Myocyte (in vitro differentiated cells): Measurements from ENCODE around the gene PTTG1IP. TPM values are rescaled to one million over a fixed set of nuclear protein-coding genes. Genes with fewer than 3 reads are reported as not detected.
"Not testable (repeated sequence)": the region's sequence is repeated elsewhere in the genome, so short reads cannot be mapped to it uniquely, and the experiment has no call there.

Experiments
- DNase-seq: peaks from one replicate; pipeline ENCODE4 v3.0.0-alpha.2; 2012; ENCODE audit warnings: low read depth
- total RNA-seq: library from RNA; depleted of rRNA; stranded (reverse); fragments of >200 nt; gene quantifications from 2 replicates; pipeline ENCODE4 v1.2.3, GENCODE V29; 2014

Gene PTTG1IP
- total RNA-seq, 1 donor from 2014 or later, result 246 TPM

DNA sequence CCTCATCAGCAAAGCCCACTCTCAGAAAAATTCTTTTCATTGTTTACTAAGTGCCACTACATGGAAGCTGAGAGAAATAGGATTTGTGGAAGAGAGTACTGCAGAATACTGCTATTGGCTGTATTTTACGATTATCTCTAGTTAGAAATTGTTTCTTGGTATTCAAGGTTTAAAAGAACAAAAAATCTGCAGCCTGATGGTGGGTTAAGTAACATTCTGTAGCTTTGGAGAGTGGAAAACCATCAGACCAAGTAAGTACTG, 27.3 kb downstream of the PTTG1IP start:
- no peak for DNase-seq

DNA sequence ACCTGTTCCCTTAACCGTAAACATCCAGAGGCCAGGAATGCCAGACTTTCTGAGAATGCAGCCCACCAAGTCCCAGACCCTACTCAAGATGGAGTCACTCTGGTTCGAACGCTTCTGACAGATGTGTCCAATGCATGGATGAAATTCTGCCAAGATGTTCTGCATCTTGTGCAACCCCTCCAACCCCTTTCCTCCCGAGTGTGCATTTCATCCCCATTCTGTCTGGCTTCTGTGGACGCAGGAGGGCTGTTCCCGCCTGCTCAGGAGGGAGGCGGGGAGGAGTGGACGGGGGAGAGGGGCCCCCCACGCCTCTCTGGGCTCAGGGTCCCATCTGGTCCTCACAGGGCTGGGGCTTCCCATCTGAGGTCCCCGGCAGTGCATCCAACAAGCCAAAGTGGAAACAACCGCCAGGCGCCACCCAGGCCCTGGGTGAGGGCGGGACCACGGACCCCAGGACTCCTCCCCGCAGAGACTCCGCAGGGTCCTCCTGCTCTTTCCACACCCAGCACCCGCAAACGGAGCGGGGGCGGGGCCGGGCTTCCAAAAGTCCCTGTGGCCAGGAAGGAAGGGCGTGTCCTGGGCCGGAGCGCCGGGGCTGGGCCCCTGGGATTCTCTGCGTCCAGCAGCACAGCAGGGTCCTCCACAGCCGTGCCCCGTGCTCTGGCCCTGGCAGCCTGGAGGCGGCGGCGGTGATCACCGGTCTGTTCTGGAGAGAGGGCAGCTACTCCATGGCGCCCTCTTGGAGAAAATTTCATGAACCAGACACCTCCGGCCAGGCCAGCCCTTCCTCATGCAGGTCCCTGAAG, 27.9 kb downstream of the PTTG1IP start:
- DNase-seq, result peak; percentile 71

DNA sequence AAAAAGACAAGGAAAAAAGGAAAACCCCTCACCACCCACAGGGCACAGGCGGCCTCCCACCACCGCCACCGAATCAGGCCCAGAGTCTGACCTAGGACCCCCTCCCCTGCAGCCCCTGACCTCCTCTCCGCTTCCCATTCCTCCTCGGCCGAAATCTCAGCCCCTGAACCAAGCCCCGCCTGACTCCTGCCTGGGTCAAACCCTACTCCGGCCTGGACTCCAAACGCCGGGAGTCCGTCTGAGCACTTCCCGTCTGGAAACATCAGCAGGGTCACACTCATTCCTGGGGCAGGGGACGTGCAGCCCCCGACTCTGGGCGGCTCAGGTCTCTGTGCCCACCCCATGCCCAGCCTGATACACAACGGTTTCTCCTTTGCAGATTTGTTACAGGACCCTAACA, 29.2 kb downstream of the PTTG1IP start:
- no peak for DNase-seq

DNA sequence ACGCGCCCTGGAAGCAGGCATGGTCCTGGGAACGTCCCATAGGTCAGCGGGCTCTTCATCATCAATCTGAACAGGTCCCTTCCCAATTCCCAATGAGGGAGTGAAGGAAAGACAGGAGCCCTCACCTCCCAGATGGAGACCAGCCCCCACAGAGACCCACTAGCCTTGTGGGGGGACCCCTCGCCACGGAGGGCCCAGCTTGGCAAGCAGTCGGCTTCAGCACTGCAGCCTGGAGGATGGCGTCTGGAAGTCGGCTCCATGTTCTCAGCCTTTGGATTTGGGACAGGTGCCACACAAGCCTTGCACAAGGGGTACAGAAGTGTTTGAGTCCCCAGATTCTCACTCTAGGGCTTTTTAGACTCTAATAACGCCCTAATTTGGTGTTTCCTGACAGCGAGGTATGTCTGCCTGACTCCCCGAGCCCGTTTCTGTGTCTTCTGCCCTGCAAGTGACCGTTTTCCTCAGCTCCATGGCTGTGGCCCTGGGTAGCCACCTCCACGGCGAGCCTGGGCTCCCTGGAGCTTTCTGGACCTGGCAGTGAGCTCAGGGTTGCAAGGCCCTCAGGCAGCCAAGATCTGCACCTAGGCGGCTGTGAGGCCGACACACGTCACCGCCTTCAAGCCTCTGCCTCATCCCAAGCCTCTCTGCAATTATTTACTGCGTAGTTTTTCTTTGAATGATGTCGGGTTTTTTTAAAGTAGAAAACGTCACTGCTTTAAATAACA, 30.6 kb downstream of the PTTG1IP start:
- no peak for DNase-seq

DNA sequence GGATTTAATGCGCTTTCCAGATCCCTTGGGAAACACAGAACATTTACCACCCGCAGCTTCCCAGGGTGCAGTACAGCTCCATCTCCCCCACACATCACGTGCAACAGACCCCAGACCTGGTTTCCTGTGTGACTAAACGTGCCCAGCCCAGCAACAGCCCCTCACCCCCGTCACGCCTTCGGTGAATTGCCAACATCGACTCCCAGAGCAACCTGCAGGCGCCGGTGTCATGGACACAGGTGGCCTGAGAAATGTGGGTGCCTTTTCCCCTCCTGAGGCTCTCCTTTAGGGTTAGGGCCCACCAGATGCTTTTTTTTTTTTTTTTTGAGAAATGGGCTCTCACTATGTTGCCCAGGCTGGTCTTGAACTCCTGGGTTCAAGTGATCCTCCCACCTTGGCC, 31.4 kb downstream of the PTTG1IP start:
- no peak for DNase-seq

DNA sequence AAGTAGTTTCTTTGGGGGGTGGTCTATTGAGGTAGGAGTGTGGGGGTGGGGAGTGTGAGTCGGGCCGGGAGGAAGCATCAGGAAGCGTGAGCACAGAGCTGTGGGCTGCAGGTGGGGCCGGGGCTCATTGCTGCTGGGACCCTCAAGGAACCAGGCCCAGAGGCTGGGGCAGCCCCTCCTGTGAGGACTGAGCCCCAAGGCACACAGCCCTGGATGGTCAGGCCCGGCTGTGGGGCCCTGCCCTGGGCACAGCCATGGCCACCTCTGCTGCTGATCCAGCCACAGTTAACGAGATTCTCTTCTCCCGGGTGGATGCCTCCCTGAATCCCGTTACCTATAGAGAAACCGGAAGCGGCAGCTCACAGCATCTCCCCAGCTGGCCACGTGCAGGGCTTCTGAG, 32.7 kb downstream of the PTTG1IP start:
- DNase-seq, result no peak

DNA sequence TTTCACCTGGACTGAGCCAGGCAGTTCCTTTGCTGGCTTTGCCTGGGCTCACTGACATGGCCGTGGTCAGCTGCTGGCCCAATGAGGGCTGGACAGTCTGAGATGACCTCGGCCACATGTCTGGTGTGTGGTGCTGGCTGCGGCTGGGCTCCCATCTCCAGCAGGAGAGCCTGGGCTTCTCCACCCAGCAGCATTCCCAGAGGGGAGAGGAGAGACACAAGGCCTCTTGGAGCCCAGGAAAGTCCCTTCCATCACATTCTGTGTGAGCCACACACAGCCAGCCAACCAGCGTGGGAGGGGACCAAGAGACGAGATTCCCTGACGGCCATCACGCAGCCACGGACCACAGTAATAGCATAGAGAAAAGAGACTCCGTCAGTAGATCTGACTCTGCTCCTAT, 34.5 kb downstream of the PTTG1IP start:
- peak; percentile 65 for DNase-seq

DNA sequence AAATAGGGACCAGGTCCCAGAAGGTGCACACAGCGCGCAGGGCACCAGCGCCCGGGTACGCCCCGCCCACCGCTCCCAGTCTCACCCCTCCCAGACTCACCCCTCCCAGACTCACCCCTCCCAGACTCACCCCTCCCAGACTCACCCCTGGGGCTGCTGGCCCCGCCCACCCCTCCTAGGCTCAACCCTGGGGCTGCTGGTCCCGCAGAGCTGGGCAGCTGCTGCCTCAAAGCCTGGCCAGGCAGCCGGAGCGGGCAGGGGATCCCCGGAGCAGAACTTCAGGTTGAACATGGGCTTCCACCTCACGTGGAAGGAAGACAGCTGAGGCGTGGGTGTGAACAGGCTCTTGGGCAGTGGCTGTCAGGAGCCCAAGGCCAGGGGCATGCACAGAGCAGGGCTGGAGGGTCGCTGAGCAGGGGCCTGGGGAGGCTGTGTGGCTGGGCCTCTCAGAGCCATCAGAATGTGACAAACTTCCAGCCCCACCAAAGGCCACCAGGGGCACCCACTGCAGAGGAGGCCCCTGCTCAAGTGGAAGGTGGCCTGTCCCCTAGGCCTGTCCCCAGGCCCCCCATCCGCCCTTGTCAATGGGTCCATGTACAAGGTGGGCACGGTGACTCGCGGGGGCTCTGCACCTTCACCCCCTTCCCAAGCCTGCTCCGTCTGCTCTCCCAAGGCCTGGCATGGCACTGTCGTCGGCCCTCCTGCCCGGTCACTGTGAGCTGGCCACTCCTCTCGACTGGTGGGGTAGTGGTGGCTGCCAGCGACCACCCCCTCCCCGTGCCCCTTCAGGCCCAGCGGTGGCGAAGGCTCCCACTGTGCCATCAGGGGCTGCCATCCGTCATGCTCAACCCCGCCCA, 35.2 kb downstream of the PTTG1IP start:
- DNase-seq, result peak; percentile 73

DNA sequence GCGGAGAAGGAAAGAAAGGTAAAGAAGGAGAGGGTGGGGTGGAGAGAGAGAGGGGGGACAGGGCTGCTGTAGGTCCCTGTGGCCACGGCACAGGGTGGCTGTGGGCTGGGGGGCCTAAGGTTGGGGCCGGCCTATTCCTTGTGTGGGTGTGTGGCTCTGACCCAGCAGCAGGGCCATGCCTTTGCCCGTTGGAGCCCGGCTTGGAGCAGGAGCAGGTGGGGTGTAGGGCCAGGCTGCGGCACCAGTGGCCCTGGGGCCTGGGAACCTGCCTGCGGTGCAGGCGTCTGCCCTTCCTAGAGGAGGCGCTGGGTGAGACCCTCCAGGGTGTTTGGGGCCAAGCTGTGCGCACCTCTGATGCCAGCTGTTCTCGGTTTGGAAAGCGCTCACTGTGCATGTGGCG, 36.0 kb downstream of the PTTG1IP start:
- no peak for DNase-seq

DNA sequence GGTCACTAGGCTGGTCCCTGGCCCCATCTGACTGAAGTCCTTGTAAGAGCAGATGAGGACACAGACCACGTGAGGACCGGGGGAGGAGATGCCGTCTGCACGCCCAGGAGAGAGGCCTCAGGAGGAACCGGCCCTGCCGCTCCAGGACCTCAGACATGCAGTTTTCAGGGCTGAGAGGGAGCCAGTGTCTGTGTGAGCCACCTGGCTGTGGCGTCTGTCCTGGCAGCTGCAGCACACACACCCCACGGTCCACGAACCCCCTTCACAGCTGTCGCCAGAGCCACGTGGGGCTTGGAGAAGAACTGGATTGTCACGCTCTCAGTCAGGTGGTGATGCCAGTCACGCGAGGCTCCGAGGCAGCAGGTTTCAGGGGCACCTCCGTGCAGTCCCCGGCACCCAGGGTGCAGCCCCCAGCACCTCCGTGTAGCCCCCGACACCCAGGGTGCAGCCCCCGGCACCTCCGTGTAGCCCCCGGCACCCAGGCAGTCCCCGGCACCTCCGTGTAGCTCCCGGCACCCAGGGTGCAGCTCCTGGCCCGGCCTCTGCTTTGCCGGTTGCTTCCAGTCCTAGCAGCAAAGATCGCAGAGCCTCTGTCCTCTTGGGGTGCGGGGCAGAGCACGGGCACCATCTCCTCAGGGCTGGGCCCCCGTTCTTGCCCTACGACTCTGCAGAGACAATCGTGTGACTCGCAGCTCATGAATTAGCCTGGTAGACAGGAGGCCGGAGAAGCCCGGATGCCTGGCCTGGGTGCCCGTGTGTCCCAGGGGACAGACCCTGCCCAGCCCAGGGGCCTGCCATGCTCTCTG, 36.6 kb downstream of the PTTG1IP start:
- DNase-seq, result peak; percentile 94

DNA sequence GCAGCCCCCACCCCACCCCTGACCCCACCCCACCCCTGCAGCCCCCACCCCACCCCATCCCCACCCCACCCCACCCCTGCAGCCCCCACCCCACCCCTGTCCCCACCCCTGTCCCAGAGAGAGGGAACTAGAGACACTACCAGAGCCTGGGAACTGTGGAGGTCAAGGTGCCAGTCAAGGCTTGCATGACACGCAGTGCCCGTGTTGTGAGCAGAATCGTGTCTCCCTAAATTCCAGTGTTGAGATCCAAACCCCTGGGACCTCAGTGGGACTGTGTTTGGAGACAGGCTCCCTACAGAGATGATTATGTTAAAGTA, 37.2 kb downstream of the PTTG1IP start:
- DNase-seq, result no peak

DNA sequence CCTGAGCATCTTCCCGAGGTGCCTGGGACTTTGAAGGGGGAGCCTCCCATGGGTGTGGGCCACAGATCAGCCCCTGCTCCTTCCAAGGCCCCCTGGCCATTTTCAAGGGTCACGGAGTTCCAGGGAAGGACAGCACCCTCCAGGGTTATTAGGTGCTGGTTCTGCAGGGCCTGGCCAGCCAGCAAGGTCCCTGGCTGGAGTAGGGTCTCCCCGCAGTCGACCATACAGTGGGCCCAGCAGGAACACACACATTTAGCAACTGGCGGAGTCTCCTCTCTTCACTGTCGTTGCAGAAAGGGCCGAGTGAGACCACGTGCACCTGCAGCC, 37.9 kb downstream of the PTTG1IP start:
- DNase-seq, result no peak

DNA sequence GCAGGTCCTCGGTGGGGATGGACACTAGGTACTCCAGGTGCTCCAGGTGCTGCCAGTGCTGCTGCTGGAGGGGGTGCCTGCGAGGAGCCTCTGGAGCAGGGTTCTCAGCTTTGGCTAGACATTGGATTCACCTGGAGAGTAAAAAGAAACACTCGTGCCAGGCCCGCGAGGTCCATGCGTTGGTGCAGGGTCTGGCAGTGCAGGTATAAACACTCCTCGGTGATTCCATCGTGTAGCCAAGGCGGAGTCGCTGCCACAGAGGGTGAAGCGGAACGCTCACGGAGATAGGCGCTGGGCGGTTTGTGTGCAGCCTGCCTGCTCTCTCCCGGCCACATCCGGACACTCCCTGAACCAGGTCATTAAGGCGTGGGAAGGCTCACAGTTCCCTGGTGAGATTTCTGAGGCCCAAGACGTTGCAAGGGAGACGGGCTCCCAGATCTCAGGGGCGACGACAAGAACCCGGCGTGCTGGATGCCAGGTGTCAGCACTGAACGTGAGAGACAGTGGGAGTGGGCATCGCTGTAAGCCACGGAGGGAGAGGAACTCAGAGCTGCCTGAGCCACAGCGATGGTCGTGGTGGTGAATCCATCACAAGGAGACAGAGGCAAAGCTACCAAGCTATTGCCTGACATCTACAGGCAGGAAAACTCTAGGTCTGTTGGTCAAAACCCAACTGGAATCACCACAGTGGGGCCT, 38.4 kb downstream of the PTTG1IP start:
- no peak for DNase-seq

DNA sequence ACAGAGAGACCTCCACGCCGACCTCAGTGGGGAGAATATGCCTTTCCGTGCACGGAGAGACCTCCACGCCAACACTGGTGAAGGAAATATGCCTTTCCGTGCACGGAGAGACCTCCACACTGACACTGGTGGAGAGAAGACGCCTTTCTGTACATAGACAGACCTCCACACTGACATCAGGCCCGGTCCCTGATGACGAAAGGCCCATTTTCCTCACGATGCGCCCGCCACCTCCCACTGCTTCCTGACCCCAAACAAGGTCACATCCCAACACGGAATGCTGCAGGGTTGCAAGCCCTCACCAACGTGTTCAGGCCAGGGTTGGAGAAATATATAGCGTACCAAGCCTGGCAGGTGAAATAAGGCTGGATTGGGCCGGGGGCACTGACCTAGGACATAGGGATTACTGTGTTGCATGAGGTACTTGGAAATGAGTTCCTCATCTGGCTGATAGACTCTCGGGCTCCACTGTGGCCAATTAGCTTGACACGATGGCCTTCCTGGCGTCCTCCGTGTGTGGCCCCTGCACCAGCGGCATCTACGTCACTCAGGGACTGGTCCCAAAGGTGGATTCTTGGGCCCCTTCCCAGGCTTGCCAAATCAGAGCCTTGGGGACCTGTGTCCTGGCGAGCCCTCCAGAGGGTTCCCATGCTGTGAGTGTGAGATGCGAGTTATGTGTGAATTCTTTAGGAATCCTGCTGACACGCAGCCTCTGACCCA, 39.1 kb downstream of the PTTG1IP start:
- DNase-seq, result no peak

DNA sequence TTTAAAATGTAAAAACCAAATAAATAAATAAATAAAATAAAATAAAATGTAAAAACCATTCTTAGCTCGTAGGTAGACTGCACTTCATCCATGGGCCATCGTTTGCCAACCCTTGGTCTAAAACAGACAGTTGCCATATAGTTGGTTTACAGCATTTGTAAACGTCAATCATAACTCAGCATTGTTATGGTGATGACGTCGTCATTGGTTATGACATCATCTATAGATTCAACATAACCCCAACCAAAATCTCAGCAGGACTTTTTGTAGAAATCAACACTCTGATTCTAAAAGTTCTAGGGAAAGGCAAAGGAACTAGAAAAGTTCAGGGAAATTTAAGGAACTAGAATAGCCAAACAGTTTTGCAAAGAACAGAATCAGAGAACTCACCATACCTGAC, 39.8 kb downstream of the PTTG1IP start:
- DNase-seq, result no peak

DNA sequence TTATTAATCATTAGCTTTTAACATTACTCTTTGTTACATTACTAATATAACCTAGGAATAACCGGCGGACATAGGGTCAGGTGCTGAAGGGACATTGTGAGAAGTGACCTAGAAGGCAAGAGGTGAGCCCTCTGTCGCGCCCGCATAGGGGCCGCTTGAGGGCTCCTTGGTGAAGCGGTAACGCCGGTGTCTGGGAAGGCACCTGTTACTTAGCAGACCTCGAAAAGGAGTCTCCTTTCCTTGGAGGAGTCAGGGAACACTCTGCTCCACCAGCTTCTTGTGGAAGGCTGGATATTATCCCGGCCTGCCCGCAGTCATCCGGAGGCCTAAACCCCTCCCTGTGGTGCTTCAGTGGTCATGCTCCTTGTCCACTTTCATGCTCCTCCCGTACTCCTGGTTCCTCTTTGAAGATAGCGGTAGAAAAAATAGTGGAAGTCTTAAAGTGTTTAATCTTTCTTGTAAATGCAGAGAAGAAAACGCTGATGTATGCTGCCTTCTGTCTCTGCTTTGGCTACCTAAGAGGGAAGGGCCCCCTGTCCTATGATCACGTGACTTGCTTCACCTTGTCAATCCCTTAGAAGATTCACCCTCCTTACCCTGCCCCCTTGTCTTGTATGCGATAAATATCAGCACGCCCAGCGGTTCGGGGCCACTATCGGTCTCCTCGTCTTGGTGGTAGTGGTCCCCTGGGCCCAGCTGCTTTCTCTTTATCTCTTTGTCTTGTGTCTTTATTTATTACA, 40.8 kb downstream of the PTTG1IP start:
- DNase-seq, result not testable (repeated sequence)

DNA sequence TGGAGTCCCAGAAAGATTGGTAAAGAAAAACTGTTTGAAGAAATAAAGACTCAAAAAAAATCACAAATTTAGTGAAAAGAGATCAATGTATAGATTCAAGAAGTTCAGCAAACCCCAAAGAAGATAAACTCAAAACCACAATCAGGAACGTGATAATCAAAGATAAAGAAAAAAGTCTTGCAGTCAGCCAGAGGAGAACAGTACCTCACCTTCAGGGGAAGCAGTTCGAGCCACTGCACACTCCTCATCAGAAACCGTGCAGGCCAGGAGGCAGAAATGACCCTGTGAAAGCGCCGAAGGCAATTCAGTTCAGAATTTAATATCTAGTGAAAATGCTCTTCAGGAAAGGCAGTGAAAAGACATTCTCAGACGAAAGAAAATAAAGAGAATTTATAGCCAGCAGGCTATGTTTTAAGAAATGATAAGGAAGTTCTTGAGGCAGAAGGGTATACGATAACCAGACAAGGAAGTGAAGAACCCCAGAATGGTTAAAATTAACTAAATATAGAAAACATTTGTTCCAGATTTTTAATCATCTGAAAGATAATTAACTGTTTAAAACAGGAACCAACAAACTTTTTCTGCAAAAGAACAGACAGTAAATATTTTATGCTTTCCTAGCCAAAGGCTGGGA, 42.1 kb downstream of the PTTG1IP start:
- no peak for DNase-seq

DNA sequence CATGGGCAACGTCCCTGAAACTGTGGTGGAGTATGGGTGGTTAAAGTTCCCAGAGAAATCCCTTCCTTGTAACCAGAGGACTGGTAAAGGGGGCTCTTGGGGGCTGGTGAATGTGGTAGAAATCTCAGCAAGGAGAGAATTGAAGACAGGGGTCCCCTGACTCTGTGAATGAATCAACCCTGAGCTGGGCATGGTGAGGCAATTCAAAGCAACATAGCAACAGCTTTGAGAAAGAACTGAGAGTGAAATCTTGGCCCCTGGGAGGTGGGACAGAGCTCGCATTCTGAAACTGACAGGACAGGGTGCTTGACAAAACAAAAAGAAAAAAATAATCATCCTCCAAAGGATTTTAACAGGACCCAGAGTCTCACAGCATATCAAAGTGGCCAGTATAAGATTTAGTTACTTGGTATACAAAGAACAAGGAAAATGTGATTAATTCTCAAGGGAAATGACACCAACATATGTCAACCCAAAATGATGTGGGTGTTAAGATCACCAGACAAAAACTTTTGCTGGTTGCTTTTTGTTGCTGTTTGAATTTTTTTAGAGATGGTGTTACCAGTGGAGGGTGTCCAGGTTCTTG, 43.9 kb downstream of the PTTG1IP start:
- no peak for DNase-seq
